Left forelimb (tissue), 1 donor: ENCODE data around the gene ARID4B.
"Not testable (repeated sequence)": the region's sequence is repeated elsewhere in the genome, so short reads cannot be mapped to it uniquely, and the experiment has no call there.

ENCODE experiments used
- DNase-seq: peaks from one replicate; pipeline ENCODE4 v3.0.0-alpha.2; 2018; ENCODE audit warnings: low spot score

ARID4B gene

DNA sequence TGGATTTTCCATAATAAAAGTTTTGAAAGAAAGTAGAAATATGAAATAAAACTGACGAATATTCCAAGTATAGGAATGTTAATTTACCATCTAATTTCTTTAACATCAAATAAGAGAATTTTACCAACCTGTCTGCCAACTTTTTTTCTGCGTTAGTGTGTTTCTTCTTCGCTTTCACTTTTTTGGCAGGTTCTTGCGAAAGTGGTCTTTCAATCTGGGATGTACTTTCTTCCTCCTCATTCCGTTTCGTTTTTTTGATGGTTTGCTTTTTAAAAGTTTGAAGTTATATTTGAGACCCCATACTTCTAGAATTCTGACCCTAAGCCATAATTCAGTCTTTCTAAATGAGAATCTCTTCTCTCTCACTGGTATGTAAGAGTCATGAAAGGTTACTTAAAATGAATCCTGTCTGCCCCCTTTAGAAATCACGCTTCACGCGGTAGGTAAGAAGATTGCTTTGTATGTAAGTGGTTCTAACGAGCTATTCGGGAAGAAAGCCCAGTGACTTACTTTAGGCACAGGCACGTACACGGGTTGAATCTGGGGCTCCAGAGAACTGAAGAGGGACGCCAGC, 167.5 kb downstream of the ARID4B start:
- DNase-seq, result no peak

- DNase-seq, result not testable (repeated sequence)
Measured at GRCh38 chr1:235159930-235160329, 168.0 kb downstream of the ARID4B start.

DNA sequence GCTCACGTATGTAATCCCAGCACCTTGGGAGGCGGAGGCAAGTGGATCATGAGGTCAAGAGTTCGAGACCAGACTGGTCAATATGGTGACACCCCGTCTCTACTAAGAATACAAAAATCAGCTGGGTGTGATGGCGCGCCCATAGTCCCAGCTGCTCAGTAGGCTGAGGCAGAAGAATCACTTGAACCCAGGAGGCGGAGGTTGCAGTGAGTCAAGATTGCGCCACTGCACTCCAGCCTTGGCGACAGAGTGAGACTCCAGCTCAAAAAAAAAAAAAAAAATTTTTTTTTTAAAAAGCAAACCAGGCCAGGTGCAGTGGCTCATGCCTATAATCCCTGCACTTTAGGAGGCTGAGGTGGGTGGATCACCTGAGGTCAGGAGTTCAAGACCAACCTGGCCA, 168.7 kb downstream of the ARID4B start:
- not testable (repeated sequence) for DNase-seq

DNA sequence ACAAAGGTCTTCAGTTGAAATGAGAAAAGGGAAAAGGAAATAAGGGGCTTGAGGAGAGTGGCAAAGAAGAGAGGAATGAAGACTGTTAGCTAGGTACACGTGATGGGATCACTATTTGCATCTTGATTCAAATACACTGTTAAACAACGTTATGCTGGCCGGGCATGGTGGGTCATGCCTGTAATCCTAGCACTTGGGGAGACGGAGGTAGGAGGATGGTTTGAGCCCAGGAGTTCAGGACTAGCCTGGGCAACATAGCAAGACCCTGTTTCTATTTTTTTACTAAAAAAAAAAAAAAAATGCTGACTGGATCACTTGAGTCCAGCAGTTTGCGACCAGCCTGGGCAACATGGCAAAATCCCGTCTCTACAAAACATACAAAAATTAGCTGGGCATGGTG, 169.3 kb downstream of the ARID4B start:
- no peak for DNase-seq

DNA sequence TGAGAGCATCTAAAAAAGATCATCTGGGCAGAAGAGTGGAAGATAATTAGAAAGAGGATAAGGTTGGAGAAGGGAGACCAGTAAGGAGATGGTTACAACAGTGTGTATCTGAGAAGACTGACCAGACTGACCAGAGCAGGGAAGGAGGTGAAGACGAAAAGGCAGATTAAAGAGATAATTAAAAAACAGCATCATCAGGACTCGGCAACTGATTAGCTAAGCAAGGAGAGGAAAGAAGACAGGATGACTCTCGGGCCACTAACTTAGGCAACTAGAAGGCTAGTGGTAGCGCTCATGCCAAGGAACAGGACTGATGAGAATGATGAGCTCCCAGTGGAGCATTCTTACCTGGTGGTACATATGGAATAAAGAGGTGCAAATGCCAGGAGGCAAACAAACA, 170.8 kb downstream of the ARID4B start:
- DNase-seq, result no peak

DNA sequence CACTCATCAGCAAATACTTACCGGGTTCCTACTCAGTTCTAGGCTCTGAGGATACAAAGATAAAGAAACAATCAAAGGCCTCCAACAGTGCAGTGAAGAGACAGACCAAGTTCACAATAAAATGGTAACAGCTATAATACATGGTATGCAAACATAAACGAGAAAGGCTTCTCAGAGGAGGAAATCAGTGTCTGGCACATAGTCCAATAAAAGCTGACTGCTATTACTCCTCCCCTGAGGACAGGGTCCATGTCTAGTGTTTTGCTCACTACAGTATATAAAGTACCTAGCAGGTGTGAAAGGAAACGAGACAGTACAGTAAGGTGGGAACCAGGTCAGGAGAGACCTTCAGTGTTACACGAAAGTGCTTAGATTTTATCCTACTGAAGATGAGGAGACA, 171.2 kb downstream of the ARID4B start:
- no peak for DNase-seq

GRCh38 chr1:235156265-235156664, 171.7 kb downstream of the ARID4B start:
- DNase-seq, result no peak

DNA sequence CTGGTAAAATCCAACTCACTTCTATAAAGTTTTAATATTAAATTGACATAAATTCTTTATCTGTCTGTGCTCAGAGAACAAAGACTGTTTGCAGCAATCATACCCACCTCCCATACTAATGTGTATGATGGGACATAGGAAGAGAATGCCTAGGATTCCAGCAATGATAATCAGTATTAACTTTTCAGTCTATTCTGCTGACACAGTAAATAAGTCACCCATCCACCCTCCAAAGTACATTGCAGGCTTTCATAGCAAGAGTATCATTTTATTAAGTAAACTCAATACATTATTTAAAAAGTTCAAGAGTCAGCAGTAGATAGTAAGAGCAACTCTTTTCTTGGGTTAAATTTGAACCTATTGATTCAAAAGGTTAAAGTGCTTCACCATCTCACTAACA, 175.7 kb downstream of the ARID4B start:
- DNase-seq, result no peak

GRCh38 chr1:235151033-235151432, 176.9 kb downstream of the ARID4B start:
- no peak for DNase-seq

- no peak for DNase-seq
Measured at GRCh38 chr1:235149824-235150223, 178.2 kb downstream of the ARID4B start.

- DNase-seq, result no peak
Measured at GRCh38 chr1:235147269-235147668, 180.7 kb downstream of the ARID4B start.

DNA sequence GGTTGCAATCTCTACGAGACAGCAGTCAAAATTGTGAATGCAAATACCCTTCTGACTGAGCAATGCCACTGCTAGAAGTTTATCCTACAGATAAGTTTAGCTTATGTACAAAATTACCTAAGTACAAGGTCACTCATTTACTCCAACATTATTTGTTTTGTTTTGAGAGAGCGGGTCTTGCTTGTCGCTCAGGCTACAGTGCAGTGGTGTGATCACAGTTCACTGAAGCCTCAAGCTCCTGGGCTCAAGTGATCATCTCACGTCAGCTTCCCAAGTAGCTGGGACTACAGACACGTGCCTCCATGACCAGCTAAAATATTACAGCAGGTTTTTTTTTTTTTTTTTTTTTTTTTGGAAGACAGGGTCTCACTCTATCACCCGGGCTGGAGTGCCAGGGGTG, 182.3 kb downstream of the ARID4B start:
- no peak for DNase-seq

GRCh38 chr1:235142991-235143390, 185.0 kb downstream of the ARID4B start:
- no peak for DNase-seq

- no peak for DNase-seq
Measured at GRCh38 chr1:235139315-235139714, 188.7 kb downstream of the ARID4B start.

DNA sequence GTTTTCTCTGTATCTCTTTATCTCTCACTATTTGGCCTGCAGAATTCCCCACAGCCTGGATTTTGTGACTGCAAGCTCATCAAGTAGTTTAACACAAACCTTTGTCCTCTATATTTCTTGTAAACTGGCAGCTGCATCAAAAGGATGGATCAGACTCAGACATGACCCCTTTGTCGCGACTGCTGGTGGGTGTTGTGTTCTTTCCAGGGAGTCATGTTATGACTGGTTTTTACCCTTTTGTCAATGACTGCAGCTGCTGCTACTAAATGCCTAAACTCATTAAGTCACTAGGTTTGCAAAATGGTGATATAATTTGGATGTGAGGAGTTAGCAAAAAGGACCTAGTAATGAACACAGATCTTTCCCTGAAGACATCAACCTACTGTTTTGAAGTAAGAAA, 189.2 kb downstream of the ARID4B start:
- no peak for DNase-seq

DNA sequence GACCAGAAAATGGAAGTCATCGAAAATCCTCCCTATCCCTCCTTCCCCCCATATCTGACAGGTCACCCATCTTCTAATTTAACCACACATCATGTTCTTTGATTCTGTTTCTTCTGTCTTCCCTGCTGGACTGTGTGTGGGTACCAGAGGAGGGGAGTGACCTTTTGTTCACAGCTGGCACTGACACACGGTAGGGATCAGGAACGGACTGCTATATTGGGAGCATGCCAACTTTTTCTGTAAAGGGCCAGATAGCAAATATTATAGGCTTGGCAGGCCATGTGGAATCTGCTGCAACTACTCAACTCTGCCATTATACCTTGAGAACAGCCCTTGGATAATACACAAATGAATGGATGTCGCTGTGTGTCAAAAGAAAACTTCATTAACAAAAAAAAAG, 191.9 kb downstream of the ARID4B start:
- no peak for DNase-seq

DNA sequence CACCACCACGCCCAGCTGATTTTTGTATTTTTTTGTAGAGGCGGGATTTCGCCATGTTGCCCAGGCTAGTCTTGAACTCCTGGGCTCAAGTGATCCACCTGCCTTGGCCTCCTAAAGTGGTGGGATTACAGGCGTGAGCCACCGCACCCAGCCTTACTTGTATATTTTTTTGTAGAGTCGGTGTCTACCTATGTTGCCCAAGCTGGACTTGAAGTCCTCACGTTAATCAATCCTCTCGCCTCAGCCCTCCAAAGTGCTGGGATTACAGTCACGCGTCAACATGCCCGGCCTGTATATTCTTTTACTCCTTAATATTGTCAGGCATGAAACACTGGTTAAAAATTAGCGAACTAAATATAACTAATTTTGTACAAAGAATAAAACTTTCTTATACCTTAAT, 193.8 kb downstream of the ARID4B start:
- DNase-seq, result no peak

DNA sequence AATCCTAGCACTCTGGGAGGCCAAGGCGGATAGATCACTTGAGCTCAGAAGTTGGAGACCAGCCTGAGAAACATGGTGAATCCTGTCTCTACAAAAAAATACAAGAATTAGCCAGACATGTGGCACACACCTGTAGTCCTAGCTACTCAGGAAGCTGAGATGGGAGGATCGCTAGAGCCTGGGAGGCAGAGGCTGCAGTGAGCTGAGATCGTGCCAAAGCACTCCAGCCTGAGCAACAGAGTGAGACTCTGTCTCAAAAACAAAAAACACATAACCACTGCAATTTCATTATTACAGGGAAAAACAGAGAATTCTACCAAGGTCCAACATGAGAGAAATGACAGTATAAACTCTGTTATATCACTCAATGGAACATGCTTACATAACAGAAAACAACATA, 194.9 kb downstream of the ARID4B start:
- DNase-seq, result no peak

DNA sequence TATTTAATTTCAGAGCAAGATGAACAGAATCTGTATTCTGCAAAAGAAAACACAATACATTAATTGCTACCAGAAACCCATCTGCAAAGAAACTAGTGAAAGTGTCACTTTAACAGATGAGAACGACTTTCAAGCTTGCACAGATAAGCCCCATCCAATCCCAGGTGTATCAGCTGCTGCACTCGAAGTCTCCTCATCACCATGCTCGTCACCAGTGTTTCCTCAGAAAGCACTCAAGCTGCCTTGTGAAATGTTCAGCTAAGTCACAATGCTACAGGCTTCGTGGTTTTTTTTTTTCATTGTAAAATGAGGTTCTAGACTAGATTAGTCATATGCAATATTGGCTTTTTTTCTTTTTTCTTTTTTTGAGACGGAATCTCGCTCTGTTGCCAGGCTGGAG, 196.0 kb downstream of the ARID4B start:
- DNase-seq, result no peak

- DNase-seq, result no peak
Measured at GRCh38 chr1:235130766-235131270, 197.2 kb downstream of the ARID4B start.

- no peak for DNase-seq
Measured at GRCh38 chr1:235129774-235130570, 198.0 kb downstream of the ARID4B start.

GRCh38 chr1:235128456-235129328, 199.3 kb downstream of the ARID4B start, which contains the start of gene TOMM20:
Gene TOMM20 (minus strand): TSS chr1:235128837. CDS start chr1:235128715, 122 bp downstream.
- peak; percentile 98 for DNase-seq
